B cell (primary cell): ENCODE measurements around the gene EPX. TPM values are rescaled to one million over a fixed set of nuclear protein-coding genes. Genes with fewer than 3 reads are reported as not detected.

Experiments
- ATAC-seq: fragments of 200-7000 bp; cut with Tn5 transposase; one replicate; pipeline ENCODE4 v1.10.0; 2021; ENCODE audit warnings: low read depth, mild to moderate bottlenecking, moderate number of reproducible peaks, moderate library complexity
- CTCF ChIA-PET: fragments of 350-600 bp; sonication (Branson Sonifier 250); formaldehyde crosslinking; loops from one replicate; lab custom pipeline; 2021; ENCODE audit warnings: antibody characterized with exemption, inconsistent platforms; lab: Charles Lee
- POLR2A ChIA-PET: fragments of 350-600 bp; sonication (Branson Sonifier 250); formaldehyde crosslinking; loops from one replicate; lab custom pipeline; 2021; ENCODE audit warnings: antibody characterized with exemption; lab: Charles Lee
- DNase-seq: peaks from one replicate; pipeline ENCODE4 v3.0.0; 2013
- H2AFZ ChIP-seq: 2 replicates; pipeline ENCODE4 v1.6.1; 2012; ENCODE audit warnings: mild to moderate bottlenecking, low read depth, low read length; ENCODE audit not compliant: insufficient read depth, poor library complexity, severe bottlenecking
- H3K27ac ChIP-seq, 2 donors: 1 replicate in 1 of 2; 2 replicates in 1 of 2; pipeline ENCODE4 v1.5.1; 2012 to 2013; ENCODE audit warnings: low read length in 2 of 2, mild to moderate bottlenecking in 2 of 2, moderate library complexity in 1 of 2
- H3K27me3 ChIP-seq, 4 experiments: fragments of 200-600 bp in 1 of 4; sonication (generic) in 1 of 4; replicated peaks in 1 of 4; 1 replicate in 2 of 4; 2 replicates in 2 of 4; pipeline versions ENCODE4 v1.6.1 to v1.7.0; 2013 to 2016; ENCODE audit warnings: low read length in 3 of 4, mild to moderate bottlenecking in 2 of 4, mixed read lengths in 1 of 4, moderate library complexity in 1 of 4; ENCODE audit not compliant: insufficient read depth in 4 of 4, control insufficient read depth in 3 of 4; ENCODE audit errors: control extremely low read depth in 1 of 4
- H3K36me3 ChIP-seq, 2 experiments: replicated peaks in 1 of 2; 1 replicate in 1 of 2; 2 replicates in 1 of 2; pipeline versions ENCODE4 v1.6.1 to v1.7.1; 2013; ENCODE audit warnings: low read length in 1 of 2; ENCODE audit not compliant: insufficient read depth in 2 of 2, control insufficient read depth in 1 of 2; ENCODE audit errors: control extremely low read depth in 1 of 2, extremely low read depth in 1 of 2
- H3K4me1 ChIP-seq, 2 donors: fragments of 200-600 bp in 1 of 2; sonication (generic) in 1 of 2; 1 replicate in 1 of 2; 2 replicates in 1 of 2; pipeline versions ENCODE4 v1.5.1 to v1.6.1; 2013 to 2017; ENCODE audit warnings: low read length in 2 of 2; ENCODE audit not compliant: control insufficient read depth in 2 of 2, insufficient read depth in 2 of 2
- H3K4me2 ChIP-seq: replicated peaks from 2 replicates; pipeline ENCODE3; 2012; ENCODE audit warnings: mild to moderate bottlenecking, low read depth, low read length; ENCODE audit not compliant: poor library complexity, severe bottlenecking
- H3K4me3 ChIP-seq, 5 experiments: fragments of 200-600 bp in 1 of 5; sonication (generic) in 1 of 5; 1 replicate in 3 of 5; 2 replicates in 2 of 5; pipeline versions ENCODE4 v1.5.1 to v1.7.0; 2011 to 2016; ENCODE audit warnings: low read length in 4 of 5, mild to moderate bottlenecking in 4 of 5, low read depth in 2 of 5, control low read depth in 1 of 5, moderate library complexity in 1 of 5; ENCODE audit not compliant: insufficient read depth in 1 of 5; ENCODE audit errors: control extremely low read depth in 1 of 5, extremely low read depth in 1 of 5
- H3K79me2 ChIP-seq: fragments of 200-600 bp; sonication (generic); one replicate; pipeline ENCODE4 v1.6.0; 2016; ENCODE audit warnings: low read length; ENCODE audit not compliant: control insufficient read depth, insufficient read depth
- H3K9ac ChIP-seq: fragments of 200-600 bp; sonication (generic); 2 replicates; pipeline ENCODE4 v1.6.1; 2017; ENCODE audit warnings: mild to moderate bottlenecking, low read length, moderate library complexity
- H3K9me3 ChIP-seq, 3 donors: one replicate each; pipeline versions ENCODE4 v1.6.1 to v1.7.1; 2013; ENCODE audit warnings: low read length in 2 of 3; ENCODE audit not compliant: control insufficient read depth in 2 of 3, insufficient read depth in 1 of 3; ENCODE audit errors: control extremely low read depth in 1 of 3
- H4K20me1 ChIP-seq: 2 replicates; pipeline ENCODE4 v1.6.0; 2012; ENCODE audit warnings: mild to moderate bottlenecking, low read length; ENCODE audit not compliant: insufficient read depth, control insufficient read depth, poor library complexity, severe bottlenecking
- H3K27ac Mint-ChIP-seq: one replicate; pipeline ENCODE4 v1.8.0; 2021; ENCODE audit warnings: mixed read lengths
- H3K27me3 Mint-ChIP-seq: one replicate; pipeline ENCODE4 v1.8.0; 2021; ENCODE audit warnings: mixed read lengths
- H3K4me1 Mint-ChIP-seq: one replicate; pipeline ENCODE4 v1.8.0; 2021; ENCODE audit warnings: mixed read lengths
- H3K4me3 Mint-ChIP-seq: one replicate; pipeline ENCODE4 v1.8.0; 2021; ENCODE audit warnings: mixed read lengths
- H3K9me3 Mint-ChIP-seq: one replicate; pipeline ENCODE4 v1.8.0; 2022; ENCODE audit warnings: mixed read lengths; ENCODE audit not compliant: insufficient read depth
- CTCF ChIP-seq: fragments of 200-600 bp; IDR thresholded peaks from one replicate; pipeline ENCODE4 v1.8.0; 2022; ENCODE audit warnings: antibody characterized with exemption, mild to moderate bottlenecking
- EZH2 ChIP-seq: IDR thresholded peaks from 2 replicates; pipeline ENCODE4 v1.6.1; 2012; ENCODE audit warnings: borderline replicate concordance, low read depth, mild to moderate bottlenecking, moderate library complexity, low read length; ENCODE audit not compliant: insufficient read depth, poor library complexity, severe bottlenecking
- WGBS: methylation state at CpG from one replicate; pipeline ENCODE4 v1.1.5; 2013; ENCODE audit warnings: missing lambda C conversion rate; ENCODE audit not compliant: insufficient coverage; 5-methylcytosine and 5-hydroxymethylcytosine counted together
- intact Hi-C: fragments of 100-400 bp; cut with micrococcal nuclease; formaldehyde crosslinking; loops from one replicate; pipeline ENCODE4 v1.10.0; 2022
- polyA plus RNA-seq: library from polyadenylated mRNA; depleted of rRNA; stranded (reverse); fragments of >200 nt; gene quantifications from 2 replicates; pipeline ENCODE4 v1.2.3, GENCODE V29; 2012
- total RNA-seq, 2 donors: library from RNA; stranded (reverse); fragments of 120-200 nt in 1 of 2; gene quantifications; 1 replicate in 1 of 2; 2 replicates in 1 of 2; pipeline versions ENCODE4 v1.2.3 to v1.2.4, GENCODE V29; 2013 to 2022

EPX gene
- total and polyA plus RNA-seq, 2 donors (not counting 1 experiment from before 2014, with no cell fraction given): not detected

GRCh38 chr17:58183514-58183913, 9.0 kb upstream of the EPX start:
- CTCF ChIA-PET: no interaction called here
- no peak overlapping the region for H3K9ac ChIP-seq
- Mint-ChIP-seq H3K9me3 (no peaks in the 10 kb centered on the region), H3K4me3 (no peak overlapping the region), H3K4me1 (peaks cover 19% of the 10 kb centered on the region), H3K27ac (no peak overlapping the region), H3K27me3 (peaks cover 19% of the 10 kb centered on the region)
- H3K27ac ChIP-seq: no peak overlapping the region
- ATAC-seq (no peak), DNase-seq (no peak)
- H4K20me1 ChIP-seq: no peaks in the 10 kb centered on the region
- no peak overlapping the region for H3K4me3 ChIP-seq
- no peak overlapping the region for H2AFZ ChIP-seq
- POLR2A ChIA-PET: no interaction called here
- no peak overlapping the region for H3K4me2 ChIP-seq
- peaks cover 0 to 4% (median 0%) of the 10 kb centered on the region in 4 experiments for H3K27me3 ChIP-seq
- WGBS: 84% methylated on average over 4 of the region's 4 CpGs
- peaks cover 9 to 15% of the 10 kb centered on the region in 2 donors for H3K4me1 ChIP-seq
- no peaks in the 10 kb centered on the region for H3K36me3 ChIP-seq
- TF ChIP-seq CTCF (no peak), EZH2 (no peak)
- H3K79me2 ChIP-seq: no peaks in the 10 kb centered on the region
- no peaks in the 10 kb centered on the region for H3K9me3 ChIP-seq
- intact Hi-C loops: no loop called here

- intact Hi-C loops: no loop called here
- no peak for ATAC-seq
- CTCF ChIA-PET: no interaction called here
These were observed 8.1 kb upstream of the EPX start for GRCh38 chr17:58184308-58184985.

More at GRCh38 chr17:58184308-58184985, 8.1 kb upstream of the EPX start:
- TF ChIP-seq CTCF (no peak), EZH2 (no peak)
- H4K20me1 ChIP-seq: no peaks in the 10 kb centered on the region
- peaks cover 0 to 4% (median 0%) of the 10 kb centered on the region in 4 experiments for H3K27me3 ChIP-seq
- no peaks in the 10 kb centered on the region for H3K79me2 ChIP-seq
- Mint-ChIP-seq H3K4me1 (peaks cover 19% of the 10 kb centered on the region), H3K4me3 (no peak overlapping the region), H3K27me3 (peaks cover 17% of the 10 kb centered on the region), H3K27ac (no peak overlapping the region), H3K9me3 (no peaks in the 10 kb centered on the region)
- no peak overlapping the region for H2AFZ ChIP-seq
- no peaks in the 10 kb centered on the region for H3K36me3 ChIP-seq
- H3K9ac ChIP-seq: no peak overlapping the region
- DNase-seq: no peak
- no peak overlapping the region for H3K4me2 ChIP-seq
- no peak overlapping the region for H3K27ac ChIP-seq
- WGBS: 68% methylated on average over 8 of the region's 10 CpGs
- peaks cover 9 to 15% of the 10 kb centered on the region in 2 donors for H3K4me1 ChIP-seq
- no peak overlapping the region for H3K4me3 ChIP-seq
- POLR2A ChIA-PET: no interaction called here
- no peaks in the 10 kb centered on the region for H3K9me3 ChIP-seq
